DMS 273 treated with DMSO at 0.1 percent for 48 hours (cell line): ENCODE measurements around the gene ATG4D.

ENCODE experiments used
- DNase-seq: peaks from one replicate; lab custom pipeline; 2025; lab: John Stamatoyannopoulos, UW

ATG4D gene

GRCh38 chr19:10543420-10544241 lies at the start of gene ATG4D:
Gene ATG4D, plus strand, starts transcription at chr19:10543904. Its CDS starts 187 bp downstream, at chr19:10544091.
- DNase-seq, result peak; percentile 17

GRCh38 chr19:10497371-10497770 lies 46.3 kb upstream of the ATG4D start:
- DNase-seq, result no peak

GRCh38 chr19:10499550-10500246 lies 44.0 kb upstream of the ATG4D start:
- no peak for DNase-seq

GRCh38 chr19:10500247-10500592 lies 43.5 kb upstream of the ATG4D start:
- DNase-seq, result no peak

GRCh38 chr19:10501971-10502523 lies 41.7 kb upstream of the ATG4D start:
- DNase-seq, result no peak

- DNase-seq, result peak; percentile 61
These were observed 41.1 kb upstream of the ATG4D start for GRCh38 chr19:10502524-10503001.

GRCh38 chr19:10503002-10503789 lies 40.5 kb upstream of the ATG4D start, which contains the start of gene KEAP1:
Gene KEAP1, minus strand, starts transcription at chr19:10503356. Its CDS starts 3,323 bp downstream, at chr19:10500033.
- no peak for DNase-seq

- no peak for DNase-seq
These were observed 38.0 kb upstream of the ATG4D start for GRCh38 chr19:10505583-10506229.

- DNase-seq, result no peak
These were observed 35.7 kb upstream of the ATG4D start for GRCh38 chr19:10508036-10508435.

GRCh38 chr19:10508707-10509106 lies 35.0 kb upstream of the ATG4D start:
- DNase-seq, result no peak

GRCh38 chr19:10510301-10510802 lies 33.4 kb upstream of the ATG4D start:
- no peak for DNase-seq

GRCh38 chr19:10513223-10513622 lies 30.5 kb upstream of the ATG4D start:
- no peak for DNase-seq

- no peak for DNase-seq
These were observed 29.2 kb upstream of the ATG4D start for GRCh38 chr19:10514211-10515145.

- DNase-seq, result no peak
These were observed 27.7 kb upstream of the ATG4D start for GRCh38 chr19:10516064-10516385.

- no peak for DNase-seq
These were observed 26.9 kb upstream of the ATG4D start for GRCh38 chr19:10516671-10517286.

- no peak for DNase-seq
These were observed 26.3 kb upstream of the ATG4D start, which contains the start of gene S1PR5 for GRCh38 chr19:10517361-10517759. Gene S1PR5, minus strand, starts transcription at chr19:10517447. Its CDS starts 2,436 bp downstream, at chr19:10515011.

GRCh38 chr19:10517760-10518443 lies 25.8 kb upstream of the ATG4D start:
- DNase-seq, result no peak

- peak; percentile 65 for DNase-seq
These were observed 25.0 kb upstream of the ATG4D start for GRCh38 chr19:10518444-10519361.
